ENCODE measurements around the gene TOR1B.

GRCh38 chr9:129762985-129763926, 39.7 kb upstream of the TOR1B start:
- no peak for TF ChIP-seq CTCF (conservative IDR thresholded peaks at IDR 0.05; ENCODE audit: low read length)
- no peak for TF ChIP-seq EZH2phosphoT487 (IDR thresholded peaks at IDR 0.05; ENCODE audit: borderline replicate concordance, low read depth, low read length)
